HEK293 (cell line): ENCODE data around the gene EIF2D.
A peak's percentile ranks its signal among the peaks of the same experiment; 100 is the strongest.

ENCODE experiments used
- ELK4 ChIP-seq: IDR thresholded peaks from 2 replicates; pipeline ENCODE4 v1.6.1; 2011; ENCODE audit warnings: mild to moderate bottlenecking, low read depth, low read length, borderline replicate concordance
- GLI2 ChIP-seq: fragments of 450-650 bp; formaldehyde crosslinking; IDR thresholded peaks from 2 replicates; pipeline ENCODE4; 2017; ENCODE audit warnings: missing biosample characterization, missing genetic modification characterization, low read depth, borderline replicate concordance
- GLI4 ChIP-seq: fragments of 450-650 bp; formaldehyde crosslinking; IDR thresholded peaks from 2 replicates; pipeline ENCODE4 v1.5.1; 2016; ENCODE audit warnings: missing biosample characterization, missing genetic modification characterization
- HOXD13 ChIP-seq: sonication (generic); formaldehyde crosslinking; IDR thresholded peaks from 2 replicates; pipeline ENCODE4 v1.8.0; 2022; ENCODE audit warnings: missing genetic modification reagents, borderline replicate concordance
- IKZF3 ChIP-seq: fragments of 450-650 bp; IDR thresholded peaks from 2 replicates; pipeline ENCODE4 v1.5.0; 2018; ENCODE audit warnings: missing biosample characterization, mild to moderate bottlenecking, missing genetic modification characterization, moderate library complexity
- KLF17 ChIP-seq: fragments of 450-650 bp; formaldehyde crosslinking; IDR thresholded peaks from 2 replicates; pipeline ENCODE4 v1.5.1; 2016; ENCODE audit warnings: missing biosample characterization, missing genetic modification characterization
- MYNN ChIP-seq: fragments of 450-650 bp; formaldehyde crosslinking; IDR thresholded peaks from 2 replicates; pipeline ENCODE4 v1.5.1; 2016; ENCODE audit warnings: missing biosample characterization, missing genetic modification characterization, borderline replicate concordance
- SALL2 ChIP-seq: fragments of 450-650 bp; formaldehyde crosslinking; IDR thresholded peaks from 2 replicates; pipeline ENCODE4 v1.5.0; 2017; ENCODE audit warnings: missing biosample characterization, mild to moderate bottlenecking, missing genetic modification characterization, borderline replicate concordance
- SCRT1 ChIP-seq: fragments of 450-650 bp; formaldehyde crosslinking; IDR thresholded peaks from 2 replicates; pipeline ENCODE4 v1.5.1; 2016; ENCODE audit warnings: missing biosample characterization, missing genetic modification characterization, borderline replicate concordance
- SETDB1 ChIP-seq: IDR thresholded peaks from one replicate; pipeline ENCODE4 v1.6.1; 2017; ENCODE audit warnings: mild to moderate bottlenecking, low read length, moderate library complexity, mixed read lengths; ENCODE audit not compliant: insufficient read length
- SP7 ChIP-seq: fragments of 450-650 bp; formaldehyde crosslinking; IDR thresholded peaks from 2 replicates; pipeline ENCODE4 v1.5.1; 2016; ENCODE audit warnings: missing biosample characterization, missing genetic modification characterization
- ZBTB10 ChIP-seq: fragments of 450-650 bp; formaldehyde crosslinking; IDR thresholded peaks from 2 replicates; pipeline ENCODE4 v1.5.1; 2016; ENCODE audit warnings: missing biosample characterization, missing genetic modification characterization
- ZBTB26 ChIP-seq: fragments of 450-650 bp; formaldehyde crosslinking; optimal IDR thresholded peaks from 2 replicates; pipeline ENCODE3; 2016; ENCODE audit warnings: missing biosample characterization, mild to moderate bottlenecking, missing genetic modification characterization
- ZBTB44 ChIP-seq: fragments of 450-650 bp; IDR thresholded peaks from 2 replicates; pipeline ENCODE4 v1.5.1; 2018; ENCODE audit warnings: missing biosample characterization, mild to moderate bottlenecking, missing genetic modification characterization
- ZNF132 ChIP-seq: fragments of 450-650 bp; formaldehyde crosslinking; IDR thresholded peaks from 2 replicates; pipeline ENCODE4 v1.5.1; 2017; ENCODE audit warnings: missing biosample characterization, missing genetic modification characterization, borderline replicate concordance
- ZNF174 ChIP-seq: fragments of 450-650 bp; formaldehyde crosslinking; IDR thresholded peaks from 2 replicates; pipeline ENCODE4 v1.5.0; 2017; ENCODE audit warnings: missing biosample characterization, mild to moderate bottlenecking, missing genetic modification characterization
- ZNF341 ChIP-seq: fragments of 450-650 bp; formaldehyde crosslinking; IDR thresholded peaks from 2 replicates; pipeline ENCODE4; 2016; ENCODE audit warnings: low read depth, missing biosample characterization, missing genetic modification characterization
- ZNF354C ChIP-seq: fragments of 450-650 bp; formaldehyde crosslinking; IDR thresholded peaks from 2 replicates; pipeline ENCODE4 v1.5.1; 2016; ENCODE audit warnings: missing biosample characterization, missing genetic modification characterization, low read depth, borderline replicate concordance
- ZNF366 ChIP-seq: fragments of 450-650 bp; formaldehyde crosslinking; conservative IDR thresholded peaks from 2 replicates; pipeline ENCODE4 v1.5.1; 2016; ENCODE audit warnings: missing biosample characterization, missing genetic modification characterization
- ZNF37A ChIP-seq: fragments of 450-650 bp; IDR thresholded peaks from 2 replicates; pipeline ENCODE4 v1.5.1; 2018; ENCODE audit warnings: missing biosample characterization, missing genetic modification characterization
- ZNF391 ChIP-seq: fragments of 450-650 bp; formaldehyde crosslinking; IDR thresholded peaks from 2 replicates; pipeline ENCODE4 v1.5.1; 2016; ENCODE audit warnings: low read depth, missing biosample characterization, missing genetic modification characterization, borderline replicate concordance
- ZNF639 ChIP-seq: fragments of 450-650 bp; formaldehyde crosslinking; IDR thresholded peaks from 2 replicates; pipeline ENCODE4 v1.5.1; 2016; ENCODE audit warnings: missing biosample characterization, missing genetic modification characterization
- ZNF658 ChIP-seq: fragments of 450-650 bp; formaldehyde crosslinking; IDR thresholded peaks from 2 replicates; pipeline ENCODE4; 2016; ENCODE audit warnings: missing biosample characterization, missing genetic modification characterization
- ZNF692 ChIP-seq: fragments of 450-650 bp; formaldehyde crosslinking; IDR thresholded peaks from 2 replicates; pipeline ENCODE4 v1.5.1; 2016; ENCODE audit warnings: missing biosample characterization, missing genetic modification characterization
- ZXDB ChIP-seq: fragments of 450-650 bp; formaldehyde crosslinking; IDR thresholded peaks from 2 replicates; pipeline ENCODE4 v1.5.1; 2016; ENCODE audit warnings: missing biosample characterization, missing genetic modification characterization

The EIF2D gene

DNA sequence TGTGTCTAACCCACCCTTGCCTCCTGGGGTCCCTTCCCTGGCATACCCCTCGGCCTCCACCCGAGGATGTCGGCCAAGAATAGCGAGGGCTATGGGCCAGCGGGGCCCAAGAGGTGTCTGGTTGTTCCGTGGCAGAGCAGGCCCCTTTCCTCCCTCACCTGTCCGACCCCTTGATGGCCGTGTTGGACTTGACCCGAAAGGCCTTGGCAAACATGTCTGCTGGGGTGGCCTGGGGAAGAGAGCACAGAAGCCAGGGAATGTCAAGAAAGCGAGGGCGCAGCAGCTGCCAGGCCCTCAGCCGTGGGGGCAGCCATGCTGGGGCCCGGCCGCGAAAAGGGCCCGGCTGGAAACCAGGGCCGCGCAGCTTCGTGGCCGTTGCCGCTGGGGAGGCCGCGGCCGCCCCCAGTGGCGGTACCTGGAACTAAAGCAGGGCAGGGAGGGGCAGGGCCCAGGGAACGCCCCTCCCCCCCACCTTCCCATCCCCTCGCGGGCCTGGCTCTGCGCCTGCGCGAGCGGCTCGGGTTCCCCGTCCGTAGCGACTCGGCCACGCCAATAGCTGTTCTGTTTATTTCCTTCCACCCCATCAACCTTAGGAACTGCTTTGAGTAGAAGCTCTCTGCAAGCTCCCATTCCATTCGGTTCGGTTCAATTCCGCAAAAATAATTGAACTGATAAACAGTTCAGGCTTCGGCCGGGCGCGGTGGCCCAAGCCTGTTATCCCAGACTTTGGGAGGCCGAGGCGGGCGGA, at the start of gene EIF2D (continued):
- TF ChIP-seq ZBTB10 = peak; percentile 83
- TF ChIP-seq ZNF639 (tag by site-specific recombination) = peak; percentile 96
- TF ChIP-seq GLI2 (tag by site-specific recombination) = peak; percentile 12; the same call in 1 of the 2 replicates
- peak; percentile 99 for TF ChIP-seq GLI4 (tag by site-specific recombination)
- peak; percentile 75; the same call in 1 of the 2 replicates for TF ChIP-seq SALL2 (tag by site-specific recombination)
- TF ChIP-seq ZNF692 = peak; percentile 96
- peak; percentile 95 for TF ChIP-seq ZNF391 (tag by site-specific recombination)
- no peak for TF ChIP-seq SCRT1 (tag by site-specific recombination)
- 0 out of 2 replicates have a peak, but pooled peaks have one; percentile 10 for TF ChIP-seq ZNF37A
- peak; percentile 75 for TF ChIP-seq ZBTB26 (tag by site-specific recombination)
- TF ChIP-seq HOXD13 (CRISPR knock-in tag) = peak; percentile 21; the same call in 1 of the 2 replicates
- TF ChIP-seq ELK4 = no peak
- no peak for TF ChIP-seq ZNF366 (tag by site-specific recombination)
- TF ChIP-seq ZBTB44 (tag by site-specific recombination) = peak; percentile 74; the same call in 1 of the 2 replicates
- peak; percentile 97 for TF ChIP-seq ZNF341 (tag by site-specific recombination)
- peak; percentile 98 for TF ChIP-seq ZXDB (tag by site-specific recombination)
- no peak for TF ChIP-seq ZNF132 (tag by site-specific recombination)
- no peak for TF ChIP-seq ZNF658 (tag by site-specific recombination)
- peak; percentile 99 for TF ChIP-seq KLF17 (tag by site-specific recombination)
- TF ChIP-seq SETDB1 = no peak
- no peak for TF ChIP-seq ZNF174
- TF ChIP-seq IKZF3 = peak; percentile 53; the same call in 1 of the 2 replicates
- no peak for TF ChIP-seq ZNF354C
- TF ChIP-seq MYNN (tag by site-specific recombination) = no peak; the same call in 1 of the 2 replicates
- TF ChIP-seq SP7 (tag by site-specific recombination) = peak; percentile 95
